H1 (cell line): ENCODE results near the gene LRRC10.
A peak's percentile ranks its signal among the peaks of the same experiment; 100 is the strongest.

ENCODE experiments used
- CEBPB ChIP-seq: IDR thresholded peaks from 2 replicates; pipeline ENCODE4 v1.6.1; 2012; ENCODE audit warnings: low read depth, low read length
- CREB1 ChIP-seq: IDR thresholded peaks from 2 replicates; pipeline ENCODE4 v1.6.1; 2012; ENCODE audit warnings: inconsistent platforms
- GABPA ChIP-seq: IDR thresholded peaks from 2 replicates; pipeline ENCODE4 v1.6.1; 2011; ENCODE audit warnings: mild to moderate bottlenecking, low read length, moderate library complexity, borderline replicate concordance; ENCODE audit not compliant: insufficient read depth
- POLR2A ChIP-seq, 2 experiments: IDR thresholded peaks; 1 replicate in 1 of 2; 2 replicates in 1 of 2; pipeline ENCODE4 v1.6.1; 2011; ENCODE audit warnings: low read depth in 2 of 2, low read length in 2 of 2, mild to moderate bottlenecking in 2 of 2; ENCODE audit errors: control extremely low read depth in 1 of 2
- RFX5 ChIP-seq: IDR thresholded peaks from 2 replicates; pipeline ENCODE4 v1.6.1; 2011; ENCODE audit warnings: low read depth, low read length, improper control_type of control experiment, borderline replicate concordance
- TF ChIP-seq, protein P1 (sequence below), 3 experiments: IDR thresholded peaks; 1 replicate in 2 of 3; 2 replicates in 1 of 3; pipeline versions ENCODE4 v1.5.1 to v1.6.1; 2011; ENCODE audit warnings: low read length in 3 of 3, mild to moderate bottlenecking in 3 of 3, inconsistent platforms in 2 of 3, low read depth in 1 of 3, moderate library complexity in 1 of 3; ENCODE audit not compliant: insufficient read depth in 1 of 3; ENCODE audit errors: control extremely low read depth in 1 of 3
- TF ChIP-seq, protein P2 (sequence below): fragments of 300-600 bp; sonication (generic); IDR thresholded peaks from 2 replicates; pipeline ENCODE4 v1.7.1; 2012; ENCODE audit warnings: low read length, moderate library complexity, mild to moderate bottlenecking, inconsistent platforms; ENCODE audit not compliant: insufficient replicate concordance

DNA sequence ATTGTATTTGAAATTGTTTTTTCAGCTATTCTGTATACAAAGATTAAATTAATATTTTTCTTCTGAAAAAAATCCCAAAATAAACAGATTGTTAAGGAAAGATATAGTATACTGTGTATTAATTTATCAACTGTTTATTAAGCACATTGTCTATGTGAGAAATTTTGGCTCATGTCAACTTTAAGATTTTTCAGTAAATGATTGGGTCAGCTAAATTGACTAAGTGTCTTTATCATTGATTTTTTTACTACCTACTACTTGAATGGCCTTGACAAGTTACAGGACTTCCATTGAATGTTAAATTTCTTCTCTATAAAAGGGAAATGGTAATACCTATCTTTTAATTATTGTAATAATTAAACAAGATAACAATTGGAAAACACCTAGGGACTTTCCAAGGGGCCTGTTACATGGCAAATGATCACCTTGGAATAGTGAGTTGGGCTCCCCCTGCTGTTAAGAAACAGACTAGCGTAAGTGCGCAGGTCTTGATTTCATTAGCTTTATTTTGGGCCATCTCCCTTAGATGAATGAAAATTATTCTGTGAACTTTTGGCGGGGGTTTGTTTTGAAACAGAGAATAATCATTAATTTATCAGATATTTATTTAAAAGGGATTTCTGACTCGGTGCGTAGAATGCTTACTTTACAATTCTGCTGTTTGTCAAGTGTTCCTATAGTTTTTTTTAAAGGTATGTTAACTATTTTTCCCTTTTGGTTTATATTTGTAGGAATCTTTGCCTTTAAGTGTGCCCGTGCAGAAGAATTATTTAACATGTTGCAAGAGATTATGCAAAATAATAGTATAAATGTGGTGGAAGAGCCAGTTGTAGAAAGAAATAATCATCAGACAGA lies 39.9 kb downstream of the LRRC10 start:
- no peak for TF ChIP-seq CEBPB
- no peak for TF ChIP-seq POLR2A (IDR thresholded peaks at IDR 0.05; ENCODE audit: control extremely low read depth in 1 of 2, low read depth in 2 of 2, low read length in 2 of 2)
- TF ChIP-seq, protein P1, sequence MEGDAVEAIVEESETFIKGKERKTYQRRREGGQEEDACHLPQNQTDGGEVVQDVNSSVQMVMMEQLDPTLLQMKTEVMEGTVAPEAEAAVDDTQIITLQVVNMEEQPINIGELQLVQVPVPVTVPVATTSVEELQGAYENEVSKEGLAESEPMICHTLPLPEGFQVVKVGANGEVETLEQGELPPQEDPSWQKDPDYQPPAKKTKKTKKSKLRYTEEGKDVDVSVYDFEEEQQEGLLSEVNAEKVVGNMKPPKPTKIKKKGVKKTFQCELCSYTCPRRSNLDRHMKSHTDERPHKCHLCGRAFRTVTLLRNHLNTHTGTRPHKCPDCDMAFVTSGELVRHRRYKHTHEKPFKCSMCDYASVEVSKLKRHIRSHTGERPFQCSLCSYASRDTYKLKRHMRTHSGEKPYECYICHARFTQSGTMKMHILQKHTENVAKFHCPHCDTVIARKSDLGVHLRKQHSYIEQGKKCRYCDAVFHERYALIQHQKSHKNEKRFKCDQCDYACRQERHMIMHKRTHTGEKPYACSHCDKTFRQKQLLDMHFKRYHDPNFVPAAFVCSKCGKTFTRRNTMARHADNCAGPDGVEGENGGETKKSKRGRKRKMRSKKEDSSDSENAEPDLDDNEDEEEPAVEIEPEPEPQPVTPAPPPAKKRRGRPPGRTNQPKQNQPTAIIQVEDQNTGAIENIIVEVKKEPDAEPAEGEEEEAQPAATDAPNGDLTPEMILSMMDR (IDR thresholded peaks at IDR 0.05; ENCODE audit: control extremely low read depth in 1 of 3, insufficient read depth in 1 of 3, low read depth in 1 of 3, low read length in 3 of 3) = peak in 2 of 3 experiments; percentile 72 to 76; a peak in 3 of 4 replicates
- no peak for TF ChIP-seq GABPA
- TF ChIP-seq, protein P2, sequence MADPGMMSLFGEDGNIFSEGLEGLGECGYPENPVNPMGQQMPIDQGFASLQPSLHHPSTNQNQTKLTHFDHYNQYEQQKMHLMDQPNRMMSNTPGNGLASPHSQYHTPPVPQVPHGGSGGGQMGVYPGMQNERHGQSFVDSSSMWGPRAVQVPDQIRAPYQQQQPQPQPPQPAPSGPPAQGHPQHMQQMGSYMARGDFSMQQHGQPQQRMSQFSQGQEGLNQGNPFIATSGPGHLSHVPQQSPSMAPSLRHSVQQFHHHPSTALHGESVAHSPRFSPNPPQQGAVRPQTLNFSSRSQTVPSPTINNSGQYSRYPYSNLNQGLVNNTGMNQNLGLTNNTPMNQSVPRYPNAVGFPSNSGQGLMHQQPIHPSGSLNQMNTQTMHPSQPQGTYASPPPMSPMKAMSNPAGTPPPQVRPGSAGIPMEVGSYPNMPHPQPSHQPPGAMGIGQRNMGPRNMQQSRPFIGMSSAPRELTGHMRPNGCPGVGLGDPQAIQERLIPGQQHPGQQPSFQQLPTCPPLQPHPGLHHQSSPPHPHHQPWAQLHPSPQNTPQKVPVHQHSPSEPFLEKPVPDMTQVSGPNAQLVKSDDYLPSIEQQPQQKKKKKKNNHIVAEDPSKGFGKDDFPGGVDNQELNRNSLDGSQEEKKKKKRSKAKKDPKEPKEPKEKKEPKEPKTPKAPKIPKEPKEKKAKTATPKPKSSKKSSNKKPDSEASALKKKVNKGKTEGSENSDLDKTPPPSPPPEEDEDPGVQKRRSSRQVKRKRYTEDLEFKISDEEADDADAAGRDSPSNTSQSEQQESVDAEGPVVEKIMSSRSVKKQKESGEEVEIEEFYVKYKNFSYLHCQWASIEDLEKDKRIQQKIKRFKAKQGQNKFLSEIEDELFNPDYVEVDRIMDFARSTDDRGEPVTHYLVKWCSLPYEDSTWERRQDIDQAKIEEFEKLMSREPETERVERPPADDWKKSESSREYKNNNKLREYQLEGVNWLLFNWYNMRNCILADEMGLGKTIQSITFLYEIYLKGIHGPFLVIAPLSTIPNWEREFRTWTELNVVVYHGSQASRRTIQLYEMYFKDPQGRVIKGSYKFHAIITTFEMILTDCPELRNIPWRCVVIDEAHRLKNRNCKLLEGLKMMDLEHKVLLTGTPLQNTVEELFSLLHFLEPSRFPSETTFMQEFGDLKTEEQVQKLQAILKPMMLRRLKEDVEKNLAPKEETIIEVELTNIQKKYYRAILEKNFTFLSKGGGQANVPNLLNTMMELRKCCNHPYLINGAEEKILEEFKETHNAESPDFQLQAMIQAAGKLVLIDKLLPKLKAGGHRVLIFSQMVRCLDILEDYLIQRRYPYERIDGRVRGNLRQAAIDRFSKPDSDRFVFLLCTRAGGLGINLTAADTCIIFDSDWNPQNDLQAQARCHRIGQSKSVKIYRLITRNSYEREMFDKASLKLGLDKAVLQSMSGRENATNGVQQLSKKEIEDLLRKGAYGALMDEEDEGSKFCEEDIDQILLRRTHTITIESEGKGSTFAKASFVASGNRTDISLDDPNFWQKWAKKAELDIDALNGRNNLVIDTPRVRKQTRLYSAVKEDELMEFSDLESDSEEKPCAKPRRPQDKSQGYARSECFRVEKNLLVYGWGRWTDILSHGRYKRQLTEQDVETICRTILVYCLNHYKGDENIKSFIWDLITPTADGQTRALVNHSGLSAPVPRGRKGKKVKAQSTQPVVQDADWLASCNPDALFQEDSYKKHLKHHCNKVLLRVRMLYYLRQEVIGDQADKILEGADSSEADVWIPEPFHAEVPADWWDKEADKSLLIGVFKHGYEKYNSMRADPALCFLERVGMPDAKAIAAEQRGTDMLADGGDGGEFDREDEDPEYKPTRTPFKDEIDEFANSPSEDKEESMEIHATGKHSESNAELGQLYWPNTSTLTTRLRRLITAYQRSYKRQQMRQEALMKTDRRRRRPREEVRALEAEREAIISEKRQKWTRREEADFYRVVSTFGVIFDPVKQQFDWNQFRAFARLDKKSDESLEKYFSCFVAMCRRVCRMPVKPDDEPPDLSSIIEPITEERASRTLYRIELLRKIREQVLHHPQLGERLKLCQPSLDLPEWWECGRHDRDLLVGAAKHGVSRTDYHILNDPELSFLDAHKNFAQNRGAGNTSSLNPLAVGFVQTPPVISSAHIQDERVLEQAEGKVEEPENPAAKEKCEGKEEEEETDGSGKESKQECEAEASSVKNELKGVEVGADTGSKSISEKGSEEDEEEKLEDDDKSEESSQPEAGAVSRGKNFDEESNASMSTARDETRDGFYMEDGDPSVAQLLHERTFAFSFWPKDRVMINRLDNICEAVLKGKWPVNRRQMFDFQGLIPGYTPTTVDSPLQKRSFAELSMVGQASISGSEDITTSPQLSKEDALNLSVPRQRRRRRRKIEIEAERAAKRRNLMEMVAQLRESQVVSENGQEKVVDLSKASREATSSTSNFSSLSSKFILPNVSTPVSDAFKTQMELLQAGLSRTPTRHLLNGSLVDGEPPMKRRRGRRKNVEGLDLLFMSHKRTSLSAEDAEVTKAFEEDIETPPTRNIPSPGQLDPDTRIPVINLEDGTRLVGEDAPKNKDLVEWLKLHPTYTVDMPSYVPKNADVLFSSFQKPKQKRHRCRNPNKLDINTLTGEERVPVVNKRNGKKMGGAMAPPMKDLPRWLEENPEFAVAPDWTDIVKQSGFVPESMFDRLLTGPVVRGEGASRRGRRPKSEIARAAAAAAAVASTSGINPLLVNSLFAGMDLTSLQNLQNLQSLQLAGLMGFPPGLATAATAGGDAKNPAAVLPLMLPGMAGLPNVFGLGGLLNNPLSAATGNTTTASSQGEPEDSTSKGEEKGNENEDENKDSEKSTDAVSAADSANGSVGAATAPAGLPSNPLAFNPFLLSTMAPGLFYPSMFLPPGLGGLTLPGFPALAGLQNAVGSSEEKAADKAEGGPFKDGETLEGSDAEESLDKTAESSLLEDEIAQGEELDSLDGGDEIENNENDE = no peak
- no peak for TF ChIP-seq RFX5
- no peak for TF ChIP-seq CREB1
